Activated CD4-positive, alpha-beta T cell treated with anti-CD3 and anti-CD28 coated beads, Interleukin-10, Interleukin-2, amounts not matched to agents 100 ng/mL and 50 ng/mL, durations not matched to agents 16 hours and 8 hours (primary cell): ENCODE results near the gene SMYD3.

Experiments used
- DNase-seq: peaks from one replicate; pipeline ENCODE4 v3.0.0-alpha.2; 2020

The SMYD3 gene

DNA sequence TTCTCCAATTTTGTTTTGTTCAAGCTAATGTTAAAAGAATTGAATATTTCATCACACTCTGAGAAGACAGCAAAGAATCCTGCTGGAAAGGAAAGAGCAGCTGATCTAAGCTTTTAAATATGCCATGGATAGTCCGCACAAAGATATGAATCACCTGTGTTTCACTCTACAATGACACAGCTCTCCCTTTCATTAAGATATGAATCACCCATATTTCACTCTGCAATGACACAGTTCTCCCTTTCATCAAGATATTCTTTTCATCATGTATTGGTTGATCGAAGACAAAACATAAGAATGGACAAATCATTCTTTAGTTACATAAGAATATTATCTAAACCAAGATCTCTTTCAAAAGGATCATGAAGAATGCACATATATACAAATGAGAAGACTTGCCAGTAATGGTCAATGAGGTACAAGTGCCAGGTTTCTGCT, 367.3 kb downstream of the SMYD3 start:
- DNase-seq, result no peak

DNA sequence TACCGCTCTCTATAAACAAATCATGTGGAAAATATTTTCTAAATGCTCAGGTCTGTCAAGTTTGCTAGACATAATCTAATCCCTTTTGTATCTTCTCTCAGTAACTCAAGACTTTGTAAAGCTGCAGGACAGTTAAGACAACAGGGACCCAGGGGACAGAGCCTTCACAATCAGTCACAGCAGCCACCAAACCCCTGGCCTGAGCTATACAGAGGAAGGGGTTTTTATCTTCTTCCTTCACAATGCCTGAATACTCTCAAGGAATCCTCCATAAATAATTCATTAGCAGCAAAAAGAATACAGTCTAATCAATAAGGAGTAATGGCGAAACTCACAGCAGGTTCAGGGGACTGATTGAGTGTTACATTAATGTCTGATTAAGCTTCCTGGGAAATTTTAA, 368.3 kb downstream of the SMYD3 start:
- DNase-seq, result no peak

DNA sequence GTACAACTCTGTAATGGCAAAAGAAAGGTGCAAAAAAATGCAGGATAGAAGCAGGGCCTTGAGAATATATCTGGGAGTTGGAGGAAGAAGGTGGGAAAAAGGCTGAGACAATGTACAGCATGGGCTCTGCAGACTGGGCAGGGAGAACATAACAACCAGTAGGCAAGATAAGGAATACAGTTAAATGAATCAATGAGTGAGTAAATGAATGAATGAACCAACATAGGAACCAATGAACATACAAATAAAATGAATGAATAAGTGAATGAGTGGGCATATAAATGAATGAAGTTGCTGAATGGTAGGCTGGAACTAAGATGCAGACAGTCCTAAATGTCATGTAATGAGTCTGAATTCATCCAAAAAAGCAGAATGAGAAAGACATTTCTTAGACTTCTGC, 370.6 kb downstream of the SMYD3 start:
- no peak for DNase-seq

DNA sequence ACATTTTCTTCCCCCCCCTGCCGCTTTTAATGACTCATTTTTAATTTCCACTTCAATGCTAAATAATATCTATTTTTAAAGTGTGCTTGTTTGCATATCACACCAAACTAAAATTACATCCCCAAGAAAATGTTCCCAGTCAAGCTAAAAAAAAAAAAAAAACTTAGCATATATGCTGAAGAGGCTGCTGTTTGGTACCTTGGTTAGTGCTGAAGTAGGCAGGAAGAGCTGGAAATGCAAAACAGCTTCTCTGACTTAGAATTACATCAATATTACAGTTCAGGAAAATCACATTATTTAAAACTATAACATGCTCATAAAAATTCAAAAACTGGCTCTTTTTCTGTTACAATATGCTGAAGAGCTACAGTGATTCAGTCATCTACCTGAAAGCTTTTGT, 372.3 kb downstream of the SMYD3 start:
- DNase-seq, result no peak

DNA sequence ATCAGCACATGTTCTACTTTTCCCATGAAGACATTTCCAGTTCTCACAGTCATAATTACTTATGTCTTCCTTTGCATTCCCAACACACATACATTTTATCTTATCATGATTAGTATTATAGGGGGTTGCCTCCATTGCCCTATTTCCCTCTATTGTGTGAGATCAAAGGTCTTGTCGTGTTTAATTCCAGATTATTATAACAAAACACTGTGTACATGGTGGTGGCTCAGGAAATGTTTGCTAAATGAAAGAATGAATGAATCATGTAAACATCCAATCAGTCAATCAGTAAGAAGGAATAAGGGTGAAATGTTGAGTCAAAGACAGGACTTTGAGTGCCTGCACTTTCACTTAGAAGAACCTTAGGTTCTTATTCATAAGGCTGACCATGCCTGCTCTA, 376.0 kb downstream of the SMYD3 start:
- no peak for DNase-seq

DNA sequence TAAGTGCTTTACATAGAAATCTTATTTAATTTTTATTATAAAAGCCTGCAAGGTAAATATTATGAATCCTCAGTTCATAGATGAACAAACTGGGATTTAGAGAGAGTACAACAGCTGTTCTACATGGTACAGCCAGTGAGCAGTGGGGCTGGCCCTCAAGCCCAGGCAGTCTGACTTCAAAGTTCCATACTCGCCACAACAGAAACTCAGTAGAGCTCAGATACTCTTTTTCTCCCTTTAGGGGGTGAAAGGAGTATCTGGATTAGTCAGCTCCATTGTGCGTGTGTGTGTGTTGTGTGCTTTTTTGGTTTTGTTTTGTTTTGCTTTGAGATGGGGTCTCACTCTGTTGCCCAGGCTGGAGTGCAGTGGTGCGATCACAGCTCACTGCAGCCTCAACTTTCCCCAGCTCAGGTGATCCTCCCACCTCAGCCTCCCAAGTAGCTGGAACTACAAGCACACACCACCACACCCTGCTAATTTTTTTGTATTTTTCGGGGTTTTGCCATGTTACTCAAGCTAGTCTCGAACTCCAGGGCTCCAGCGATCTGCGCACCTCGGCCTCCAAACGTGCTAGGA, 378.5 kb downstream of the SMYD3 start:
- DNase-seq, result peak; percentile 32

GRCh38 chr1:246126580-246126979, 380.5 kb downstream of the SMYD3 start:
- DNase-seq, result no peak

- no peak for DNase-seq
These were observed 385.0 kb downstream of the SMYD3 start for GRCh38 chr1:246122071-246122470.

DNA sequence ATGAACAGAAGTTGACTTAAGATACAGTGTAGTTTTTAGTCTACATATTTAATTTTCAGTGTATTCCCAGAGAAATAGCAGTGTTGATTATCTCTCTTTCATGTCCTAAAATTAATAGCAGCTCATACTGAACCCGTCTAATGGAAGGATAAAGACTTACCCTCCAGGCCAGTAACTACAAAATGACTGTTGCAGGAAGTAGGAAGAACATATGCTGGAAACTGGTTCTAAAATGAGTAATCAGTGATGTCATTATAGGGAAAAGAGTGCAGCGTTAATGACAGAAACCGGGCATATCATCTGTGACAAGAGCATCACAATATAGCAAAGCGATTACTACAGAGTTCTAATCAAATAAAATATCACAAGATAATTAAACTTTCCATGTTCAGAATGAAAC, 385.5 kb downstream of the SMYD3 start:
- DNase-seq, result no peak

GRCh38 chr1:246117066-246117791, 389.9 kb downstream of the SMYD3 start:
- peak; percentile 56 for DNase-seq

DNA sequence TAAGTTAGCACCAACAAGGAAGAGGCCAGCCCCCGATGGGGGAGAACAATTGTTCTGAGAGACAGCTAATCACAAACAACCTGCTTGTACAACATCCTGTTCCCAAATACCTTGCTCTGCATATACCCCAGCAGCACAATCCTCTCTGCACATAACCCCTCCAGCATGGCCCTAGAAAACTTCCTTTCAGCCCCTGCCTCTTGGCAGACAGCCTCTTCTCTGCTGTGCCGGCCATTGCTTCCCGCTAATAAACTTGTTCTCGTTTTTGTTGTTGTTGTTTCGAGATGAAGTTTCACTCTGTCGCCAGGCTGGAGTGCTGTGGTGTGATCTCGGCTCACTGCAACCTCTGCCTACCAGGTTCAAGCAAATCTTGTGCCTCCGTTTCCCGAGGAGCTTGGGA, 392.7 kb downstream of the SMYD3 start:
- no peak for DNase-seq

GRCh38 chr1:246113555-246114095, 393.5 kb downstream of the SMYD3 start:
- no peak for DNase-seq

GRCh38 chr1:246111570-246111969, 395.5 kb downstream of the SMYD3 start:
- no peak for DNase-seq

GRCh38 chr1:246110343-246111219, 396.5 kb downstream of the SMYD3 start:
- no peak for DNase-seq

- no peak for DNase-seq
These were observed 398.7 kb downstream of the SMYD3 start for GRCh38 chr1:246108278-246108925.

- DNase-seq, result no peak
These were observed 399.4 kb downstream of the SMYD3 start for GRCh38 chr1:246107516-246108277.

GRCh38 chr1:246106342-246106763, 400.7 kb downstream of the SMYD3 start:
- DNase-seq, result no peak

GRCh38 chr1:246104927-246105326, 402.2 kb downstream of the SMYD3 start:
- DNase-seq, result no peak

DNA sequence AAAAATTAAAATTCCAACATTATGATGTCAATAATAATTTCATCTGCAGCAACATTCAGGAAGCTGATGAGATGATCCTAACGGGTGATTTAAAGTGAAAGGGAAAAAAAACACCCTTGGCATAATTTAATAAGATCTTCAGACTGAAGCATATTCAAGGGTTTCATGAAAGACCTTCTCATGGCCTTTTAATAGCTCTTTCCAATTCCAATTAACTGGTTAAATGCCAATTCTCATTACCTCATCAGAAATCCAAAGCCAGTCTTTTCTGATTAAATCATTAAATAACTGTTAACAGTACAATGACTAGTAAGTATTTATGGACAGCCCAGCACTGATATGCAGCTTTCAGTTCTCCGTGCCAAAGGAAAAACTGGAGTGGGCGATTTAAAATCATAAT, 407.5 kb downstream of the SMYD3 start:
- no peak for DNase-seq

GRCh38 chr1:246096356-246096755, 410.7 kb downstream of the SMYD3 start:
- no peak for DNase-seq

DNA sequence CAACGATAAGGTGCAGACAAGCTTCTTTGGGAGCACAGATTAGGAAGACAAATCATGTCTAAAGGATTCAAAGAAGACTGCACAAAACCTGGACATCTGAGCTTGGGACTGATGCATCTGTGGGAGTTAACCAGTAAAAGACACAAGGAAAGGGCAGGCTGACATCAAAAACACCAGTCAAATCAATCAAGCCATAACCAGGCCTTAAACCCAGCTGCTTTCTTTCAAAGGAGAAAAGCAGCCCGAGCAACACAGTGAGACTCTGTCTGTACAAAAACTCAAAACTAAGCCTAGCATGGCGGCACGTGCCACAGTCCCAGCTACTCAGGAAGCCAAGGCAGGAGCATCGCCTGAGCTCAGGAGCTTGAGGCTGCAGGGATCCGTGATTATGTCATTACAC, 411.6 kb downstream of the SMYD3 start:
- DNase-seq, result no peak

- DNase-seq, result no peak
These were observed 413.8 kb downstream of the SMYD3 start for GRCh38 chr1:246093230-246093629.
